ENCODE results near the gene LAMB4. TPM values are rescaled to one million over a fixed set of nuclear protein-coding genes. Genes with fewer than 3 reads are reported as not detected.

Gene LAMB4
- total and polyA plus RNA-seq, 12 donors, result 0.15 to 0.69 (median 0.25) TPM; not detected in 3

DNA sequence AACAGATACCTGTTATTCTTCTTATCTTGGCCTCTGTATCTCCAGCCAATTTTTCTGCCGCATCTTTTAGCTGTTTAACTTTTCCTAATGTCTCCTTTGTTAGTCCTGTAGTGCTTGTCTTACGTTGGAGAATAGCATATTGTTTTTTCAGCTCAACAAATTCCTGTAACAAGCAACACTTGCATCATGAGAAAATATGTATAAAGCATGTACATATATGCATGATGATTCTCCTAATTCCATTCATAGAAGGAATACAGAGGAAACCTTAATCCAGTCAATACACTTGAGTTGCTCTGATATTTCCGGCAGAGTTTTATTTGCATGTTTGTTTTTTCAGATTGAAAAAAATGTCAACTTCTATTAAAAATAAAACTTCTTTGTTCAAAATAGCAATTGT is 101.1 kb downstream of the LAMB4 start:
- Histone ChIP-seq H3K27ac (no peak overlapping the region), H3K9me3 (no peaks in the 10 kb centered on the region), H3K36me3 (no peaks in the 10 kb centered on the region), H3K4me3 (no peak overlapping the region), H3K4me1 (no peaks in the 10 kb centered on the region), H3K27me3 (no peaks in the 10 kb centered on the region)
- intact Hi-C loops (cut with DNase I), result no loop called here
- TF ChIP-seq, protein P1, sequence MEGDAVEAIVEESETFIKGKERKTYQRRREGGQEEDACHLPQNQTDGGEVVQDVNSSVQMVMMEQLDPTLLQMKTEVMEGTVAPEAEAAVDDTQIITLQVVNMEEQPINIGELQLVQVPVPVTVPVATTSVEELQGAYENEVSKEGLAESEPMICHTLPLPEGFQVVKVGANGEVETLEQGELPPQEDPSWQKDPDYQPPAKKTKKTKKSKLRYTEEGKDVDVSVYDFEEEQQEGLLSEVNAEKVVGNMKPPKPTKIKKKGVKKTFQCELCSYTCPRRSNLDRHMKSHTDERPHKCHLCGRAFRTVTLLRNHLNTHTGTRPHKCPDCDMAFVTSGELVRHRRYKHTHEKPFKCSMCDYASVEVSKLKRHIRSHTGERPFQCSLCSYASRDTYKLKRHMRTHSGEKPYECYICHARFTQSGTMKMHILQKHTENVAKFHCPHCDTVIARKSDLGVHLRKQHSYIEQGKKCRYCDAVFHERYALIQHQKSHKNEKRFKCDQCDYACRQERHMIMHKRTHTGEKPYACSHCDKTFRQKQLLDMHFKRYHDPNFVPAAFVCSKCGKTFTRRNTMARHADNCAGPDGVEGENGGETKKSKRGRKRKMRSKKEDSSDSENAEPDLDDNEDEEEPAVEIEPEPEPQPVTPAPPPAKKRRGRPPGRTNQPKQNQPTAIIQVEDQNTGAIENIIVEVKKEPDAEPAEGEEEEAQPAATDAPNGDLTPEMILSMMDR (IDR thresholded peaks at IDR 0.05), result no peak
- 91 to 92% methylated on average over 3 of the region's 3 CpGs for WGBS, 2 donors
- DNase-seq, result no peak
- ATAC-seq, result no peak

DNA sequence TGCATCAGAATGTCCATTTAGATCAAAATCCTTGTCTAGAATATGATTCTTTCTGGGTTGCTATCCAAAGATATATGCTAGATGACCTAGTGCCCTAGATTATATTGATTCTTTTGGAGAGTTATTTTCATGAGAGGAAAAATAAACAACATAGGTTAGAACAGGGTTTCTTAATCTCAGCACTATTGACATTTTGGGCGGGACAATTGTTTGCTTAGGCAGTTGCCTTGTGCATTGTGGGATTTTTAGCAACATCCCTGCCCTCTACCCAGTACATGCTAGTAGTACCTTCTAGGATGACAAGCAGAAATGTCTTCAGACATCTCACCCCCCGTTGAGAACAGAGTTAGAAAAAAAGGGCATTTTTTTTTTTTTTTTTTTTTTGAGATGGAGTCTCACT is 102.0 kb downstream of the LAMB4 start:
- DNase-seq (no peak), ATAC-seq (no peak)
- intact Hi-C loops (cut with DNase I), result no loop called here
- Histone ChIP-seq H3K9me3 (no peaks in the 10 kb centered on the region), H3K4me3 (no peak overlapping the region), H3K27me3 (no peaks in the 10 kb centered on the region), H3K27ac (no peak overlapping the region), H3K4me1 (no peaks in the 10 kb centered on the region), H3K36me3 (no peaks in the 10 kb centered on the region)
- WGBS, 2 donors, result 85 to 92% methylated on average over 2 of the region's 2 CpGs
- TF ChIP-seq, protein P1 (IDR thresholded peaks at IDR 0.05), result no peak

DNA sequence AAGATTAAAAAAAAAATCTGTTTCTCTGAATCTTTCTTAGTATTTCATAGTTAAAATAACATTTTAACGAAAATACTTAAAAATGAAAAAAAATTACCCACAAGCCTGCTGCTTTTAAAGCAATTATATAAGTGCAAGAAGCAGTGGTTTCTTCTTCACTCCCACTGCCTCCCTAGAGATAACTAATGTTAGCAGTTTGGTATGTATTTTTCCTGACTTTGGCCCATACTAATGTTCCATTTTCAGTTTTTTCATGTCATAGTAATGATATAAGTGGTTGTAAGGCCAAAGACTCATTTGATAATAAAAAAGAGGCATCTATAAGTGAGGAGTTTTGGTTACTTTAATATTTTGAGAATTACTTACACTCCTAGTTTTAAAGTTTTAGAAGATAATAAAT is 102.9 kb downstream of the LAMB4 start:
- ATAC-seq (no peak), DNase-seq (no peak)
- no peaks in the 10 kb centered on the region for H3K36me3 ChIP-seq
- 64 to 72% methylated on average over 1 of the region's 1 CpG for WGBS, 2 donors
- TF ChIP-seq, protein P1 (IDR thresholded peaks at IDR 0.05), result no peak
- no peaks in the 10 kb centered on the region for H3K9me3 ChIP-seq
- peaks cover 0 to 4% (median 0%) of the 10 kb centered on the region in 9 donors for H3K4me1 ChIP-seq
- no peaks in the 10 kb centered on the region for H3K27me3 ChIP-seq
- intact Hi-C loops (cut with DNase I), result no loop called here
- no peak overlapping the region for H3K4me3 ChIP-seq
- no peak overlapping the region for H3K27ac ChIP-seq

DNA sequence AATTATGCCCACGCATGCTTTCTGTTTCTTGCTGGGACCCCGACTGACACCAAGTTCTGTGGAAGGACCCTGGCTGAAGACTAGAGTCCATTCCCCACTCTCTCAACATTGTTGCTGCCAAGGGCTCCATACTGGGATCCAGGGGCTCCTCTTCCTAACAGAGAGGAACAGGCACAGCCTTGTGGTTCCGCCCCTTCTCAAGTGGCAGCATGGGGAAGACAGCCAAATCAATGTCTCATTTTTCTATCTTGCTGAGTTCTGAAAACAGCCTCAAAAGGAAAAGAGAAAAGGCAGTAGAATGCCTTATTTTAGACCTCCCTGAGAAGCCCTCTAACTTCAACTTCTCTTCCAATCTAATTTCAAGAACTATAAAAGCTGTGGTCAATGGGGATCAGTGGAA is 103.5 kb downstream of the LAMB4 start:
- intact Hi-C loops (cut with DNase I), result no loop called here
- H3K4me3 ChIP-seq, result no peak overlapping the region

More for the DNA sequence above, 103.5 kb downstream of the LAMB4 start:
- TF ChIP-seq, protein P1 (IDR thresholded peaks at IDR 0.05), result no peak
- ATAC-seq (no peak), DNase-seq (no peak)
- no peak overlapping the region for H3K27ac ChIP-seq
- H3K27me3 ChIP-seq, result no peaks in the 10 kb centered on the region
- H3K4me1 ChIP-seq, result peaks cover 0 to 4% (median 0%) of the 10 kb centered on the region in 9 donors
- 85 to 94% methylated on average over 3 of the region's 3 CpGs for WGBS, 2 donors
- H3K9me3 ChIP-seq, result no peaks in the 10 kb centered on the region
- no peaks in the 10 kb centered on the region for H3K36me3 ChIP-seq
